ENCODE results near the gene QPRT.
A peak's percentile ranks its signal among the peaks of the same experiment; 100 is the strongest.
"Not testable (repeated sequence)": the region's sequence is repeated elsewhere in the genome, so short reads cannot be mapped to it uniquely, and the experiment has no call there.

Gene QPRT

GRCh38 chr16:29694384-29695195 is 15.6 kb downstream of the QPRT start:
- DNase-seq = no peak

GRCh38 chr16:29695675-29696074 is 16.7 kb downstream of the QPRT start:
- DNase-seq = not testable (repeated sequence)

- DNase-seq = no peak
Observed at GRCh38 chr16:29696881-29697331, 17.9 kb downstream of the QPRT start.

- no peak for DNase-seq
Observed at GRCh38 chr16:29697391-29697790, 18.4 kb downstream of the QPRT start.

GRCh38 chr16:29698042-29698441 is 19.1 kb downstream of the QPRT start:
- DNase-seq = no peak

- no peak for DNase-seq
Observed at GRCh38 chr16:29698484-29699323, 19.7 kb downstream of the QPRT start.

GRCh38 chr16:29699324-29700219 is 20.6 kb downstream of the QPRT start:
- DNase-seq = no peak

GRCh38 chr16:29700253-29700987 is 21.4 kb downstream of the QPRT start:
- DNase-seq = peak; percentile 62

- DNase-seq = no peak
Observed at GRCh38 chr16:29701214-29701555, 22.2 kb downstream of the QPRT start.

GRCh38 chr16:29702269-29702668 is 23.3 kb downstream of the QPRT start:
- DNase-seq = no peak

- no peak for DNase-seq
Observed at GRCh38 chr16:29705030-29705429, 26.1 kb downstream of the QPRT start.

GRCh38 chr16:29707160-29707559 is 28.2 kb downstream of the QPRT start:
- DNase-seq = not testable (repeated sequence)

- DNase-seq = peak; percentile 87
Observed at GRCh38 chr16:29708917-29709600, 30.1 kb downstream of the QPRT start.

GRCh38 chr16:29709657-29710056 is 30.7 kb downstream of the QPRT start:
- peak; percentile 83 for DNase-seq

- peak; percentile 85 for DNase-seq
Observed at GRCh38 chr16:29710227-29711219, 31.5 kb downstream of the QPRT start.

- no peak for DNase-seq
Observed at GRCh38 chr16:29712809-29713208, 33.8 kb downstream of the QPRT start.

GRCh38 chr16:29714396-29714795 is 35.4 kb downstream of the QPRT start:
- DNase-seq = no peak

- DNase-seq = no peak
Observed at GRCh38 chr16:29714972-29715371, 36.0 kb downstream of the QPRT start.

GRCh38 chr16:29717113-29717512 is 38.1 kb downstream of the QPRT start:
- DNase-seq = no peak

- DNase-seq = peak; percentile 83
Observed at GRCh38 chr16:29719063-29719462, 40.1 kb downstream of the QPRT start.

Data from NCI-H526 treated with DMSO at 0.1 percent for 48 hours (cell line).